IMR-90 (cell line): ENCODE measurements around the gene CTRB1. TPM values are rescaled to one million over a fixed set of nuclear protein-coding genes. Genes with fewer than 3 reads are reported as not detected.

ENCODE experiments used
- ATAC-seq: fragments of 200-7000 bp; cut with Tn5 transposase; 2 replicates; pipeline ENCODE4 v1.9.1; 2020; ENCODE audit warnings: low read depth, mild to moderate bottlenecking, moderate library complexity
- BruUV-seq: library from RNA; stranded (reverse); fragments of 400-500 nt; replicated peaks from 2 replicates; lab custom pipeline; 2021; lab: Mats Ljungman, UMichigan
- CTCF ChIA-PET: fragments of 300-600 bp; formaldehyde crosslinking; extraction: SDS; loops from one replicate; lab custom pipeline; 2021; ENCODE audit warnings: antibody characterized with exemption; lab: Yijun Ruan, JAX
- POLR2A ChIA-PET: fragments of 300-600 bp; sonication (Branson Sonifier 250); formaldehyde crosslinking; loops from one replicate; lab custom pipeline; 2022; ENCODE audit warnings: antibody characterized with exemption; ENCODE audit not compliant: unreplicated experiment; lab: Charles Lee
- DNase-seq: peaks from one replicate; pipeline ENCODE4 v3.0.0; 2013
- H2AFZ ChIP-seq: replicated peaks from 2 replicates; pipeline ENCODE3; 2013; ENCODE audit warnings: low read length, mild to moderate bottlenecking; ENCODE audit not compliant: poor library complexity
- H2AK5ac ChIP-seq: 2 replicates; pipeline ENCODE4 v1.6.1; 2013; ENCODE audit warnings: low read depth, low read length, inconsistent platforms
- H2AK9ac ChIP-seq: replicated peaks from 2 replicates; pipeline ENCODE3; 2013; ENCODE audit warnings: mild to moderate bottlenecking, low read depth, low read length, moderate library complexity; ENCODE audit not compliant: poor library complexity
- H2BK120ac ChIP-seq: 2 replicates; pipeline ENCODE4 v1.6.1; 2013; ENCODE audit warnings: low read depth, low read length, inconsistent platforms
- H2BK15ac ChIP-seq: 3 replicates; pipeline ENCODE4 v1.6.1; 2013; ENCODE audit warnings: low read depth, low read length, inconsistent platforms
- H2BK20ac ChIP-seq: 2 replicates; pipeline ENCODE4 v1.6.1; 2013; ENCODE audit warnings: low read depth, mild to moderate bottlenecking, inconsistent platforms, low read length, moderate library complexity
- H2BK5ac ChIP-seq: 2 replicates; pipeline ENCODE4 v1.6.1; 2013; ENCODE audit warnings: mild to moderate bottlenecking, low read depth, low read length, inconsistent platforms; ENCODE audit not compliant: poor library complexity, severe bottlenecking
- H3K14ac ChIP-seq: replicated peaks from 2 replicates; pipeline ENCODE4 v1.6.1; 2013; ENCODE audit warnings: low read depth, low read length, inconsistent platforms
- H3K18ac ChIP-seq: 2 replicates; pipeline ENCODE4 v1.6.1; 2013; ENCODE audit warnings: low read depth, low read length, control low read depth
- H3K23ac ChIP-seq: 2 replicates; pipeline ENCODE4 v1.6.1; 2013; ENCODE audit warnings: low read depth, low read length, inconsistent platforms
- H3K27ac ChIP-seq: 2 replicates; pipeline ENCODE4 v1.5.1; 2013; ENCODE audit warnings: mild to moderate bottlenecking, control low read depth, low read length; ENCODE audit not compliant: insufficient read depth
- H3K27me3 ChIP-seq: 2 replicates; pipeline ENCODE4 v1.6.1; 2013; ENCODE audit warnings: low read length; ENCODE audit not compliant: control insufficient read depth, insufficient read depth
- H3K36me3 ChIP-seq: 2 replicates; pipeline ENCODE4 v1.6.1; 2013; ENCODE audit warnings: low read length, mixed read lengths; ENCODE audit not compliant: control insufficient read depth, insufficient read depth
- H3K4ac ChIP-seq: 2 replicates; pipeline ENCODE4 v1.6.1; 2013; ENCODE audit warnings: low read depth, low read length, inconsistent platforms
- H3K4me1 ChIP-seq: 2 replicates; pipeline ENCODE4 v1.6.1; 2013; ENCODE audit warnings: low read length, mixed read lengths; ENCODE audit not compliant: control insufficient read depth, insufficient read depth
- H3K4me2 ChIP-seq: 2 replicates; pipeline ENCODE4 v1.6.1; 2013; ENCODE audit warnings: low read depth, mild to moderate bottlenecking, control low read depth, low read length, moderate library complexity
- H3K4me3 ChIP-seq: 2 replicates; pipeline ENCODE4 v1.5.1; 2013; ENCODE audit warnings: low read depth, mild to moderate bottlenecking, control low read depth, low read length, moderate library complexity; ENCODE audit not compliant: insufficient read depth
- H3K56ac ChIP-seq: 2 replicates; pipeline ENCODE4 v1.6.1; 2013; ENCODE audit warnings: low read length, inconsistent platforms; ENCODE audit not compliant: insufficient read depth; ENCODE audit errors: extremely low read depth
- H3K79me1 ChIP-seq, 2 experiments: 2 replicates each; pipeline ENCODE4 v1.6.1; 2013; ENCODE audit warnings: low read length in 2 of 2, inconsistent platforms in 1 of 2, low read depth in 1 of 2
- H3K9ac ChIP-seq: 2 replicates; pipeline ENCODE4 v1.6.1; 2013; ENCODE audit warnings: low read depth, low read length, control low read depth
- H3K9me1 ChIP-seq: 2 replicates; pipeline ENCODE4 v1.6.1; 2013; ENCODE audit warnings: low read length, inconsistent platforms; ENCODE audit not compliant: insufficient read depth
- H3K9me3 ChIP-seq: 2 replicates; pipeline ENCODE4 v1.6.1; 2013; ENCODE audit warnings: low read length; ENCODE audit not compliant: control insufficient read depth, insufficient read depth
- H4K20me1 ChIP-seq: 2 replicates; pipeline ENCODE4 v1.6.1; 2013; ENCODE audit warnings: low read length, inconsistent platforms; ENCODE audit not compliant: insufficient read depth
- H4K5ac ChIP-seq: 2 replicates; pipeline ENCODE4 v1.6.1; 2013; ENCODE audit warnings: mild to moderate bottlenecking, low read depth, low read length, control low read depth
- H4K8ac ChIP-seq, 2 experiments: 2 replicates each; pipeline ENCODE4 v1.6.1; 2013; ENCODE audit warnings: low read depth in 2 of 2, low read length in 2 of 2, control low read depth in 1 of 2, inconsistent platforms in 1 of 2
- H4K91ac ChIP-seq: 2 replicates; pipeline ENCODE4 v1.6.1; 2013; ENCODE audit warnings: low read depth, low read length, inconsistent platforms; ENCODE audit not compliant: insufficient read depth
- BHLHE40 ChIP-seq: fragments of 150-350 bp; IDR thresholded peaks from 2 replicates; pipeline ENCODE4 v1.6.1; 2016; ENCODE audit warnings: mild to moderate bottlenecking, low read depth, low read length
- CEBPB ChIP-seq: IDR thresholded peaks from 2 replicates; pipeline ENCODE4 v1.6.1; 2012; ENCODE audit warnings: low read depth, low read length, improper control_type of control experiment
- CHD1 ChIP-seq: IDR thresholded peaks from 2 replicates; pipeline ENCODE4 v1.6.1; 2012; ENCODE audit warnings: low read depth, low read length, improper control_type of control experiment
- CTCF ChIP-seq: conservative IDR thresholded peaks from 2 replicates; pipeline ENCODE4 v1.5.1; 2012; ENCODE audit warnings: mild to moderate bottlenecking, low read depth, low read length, improper control_type of control experiment
- ELK1 ChIP-seq: fragments of 150-350 bp; IDR thresholded peaks from 2 replicates; pipeline ENCODE4 v1.6.1; 2016; ENCODE audit warnings: low read depth, mild to moderate bottlenecking, low read length, moderate library complexity, borderline replicate concordance
- FOS ChIP-seq: fragments of 150-350 bp; IDR thresholded peaks from 2 replicates; pipeline ENCODE4 v1.6.1; 2016; ENCODE audit warnings: low read depth, low read length
- MAFK ChIP-seq: IDR thresholded peaks from 2 replicates; pipeline ENCODE4 v1.6.1; 2012; ENCODE audit warnings: low read depth, low read length, improper control_type of control experiment
- MAZ ChIP-seq: IDR thresholded peaks from 2 replicates; pipeline ENCODE4 v1.6.1; 2012; ENCODE audit warnings: low read depth, mild to moderate bottlenecking, low read length, improper control_type of control experiment, moderate library complexity, borderline replicate concordance
- MXI1 ChIP-seq: IDR thresholded peaks from 2 replicates; pipeline ENCODE4 v1.6.1; 2012; ENCODE audit warnings: low read depth, mild to moderate bottlenecking, low read length, moderate library complexity, borderline replicate concordance
- NFE2L2 ChIP-seq: fragments of 150-350 bp; IDR thresholded peaks from 2 replicates; pipeline ENCODE4 v1.6.1; 2016; ENCODE audit warnings: low read depth, mild to moderate bottlenecking, low read length
- POLR2A ChIP-seq: IDR thresholded peaks from 2 replicates; pipeline ENCODE4 v1.6.1; 2012; ENCODE audit warnings: mild to moderate bottlenecking, low read depth, low read length
- RAD21 ChIP-seq: IDR thresholded peaks from 2 replicates; pipeline ENCODE4 v1.6.1; 2012; ENCODE audit warnings: low read length, improper control_type of control experiment
- RCOR1 ChIP-seq: IDR thresholded peaks from 2 replicates; pipeline ENCODE4 v1.6.1; 2012; ENCODE audit warnings: mild to moderate bottlenecking, low read length, improper control_type of control experiment; ENCODE audit not compliant: insufficient replicate concordance
- RFX5 ChIP-seq: IDR thresholded peaks from 2 replicates; pipeline ENCODE4 v1.8.0; 2012; ENCODE audit warnings: low read depth, mild to moderate bottlenecking, low read length, moderate library complexity
- SMC3 ChIP-seq: fragments of 150-350 bp; IDR thresholded peaks from 2 replicates; pipeline ENCODE4 v1.6.1; 2016; ENCODE audit warnings: low read depth, mild to moderate bottlenecking, antibody characterized with exemption, low read length, moderate library complexity
- USF2 ChIP-seq: fragments of 150-350 bp; IDR thresholded peaks from 2 replicates; pipeline ENCODE4 v1.6.1; 2017; ENCODE audit warnings: mild to moderate bottlenecking, antibody characterized with exemption, low read length, low read depth
- WGBS, 2 experiments: methylation state at CpG; one replicate each; pipeline versions ENCODE4 v1.1.5 to v1.1.7; 2013; ENCODE audit warnings: missing lambda C conversion rate in 2 of 2; ENCODE audit not compliant: insufficient read length in 1 of 2; ENCODE audit errors: extremely low coverage in 2 of 2; 5-methylcytosine and 5-hydroxymethylcytosine counted together
- dilution Hi-C: fragments of 300-500 bp; cut with HindIII; formaldehyde crosslinking; loops from one replicate; pipeline ENCODE4 v1.14.3; 2018; ENCODE audit warnings: low sequenced_read_pairs; ENCODE audit not compliant: unreplicated experiment
- in situ Hi-C: fragments of 300-500 bp; cut with MboI; formaldehyde crosslinking; loops from 3 replicates; pipeline ENCODE4 v1.14.3; 2019; ENCODE audit warnings: low sequenced_read_pairs, inconsistent platforms, mixed read lengths
- intact Hi-C: fragments of 100-400 bp; cut with micrococcal nuclease; formaldehyde crosslinking; loops from 2 replicates; pipeline ENCODE4 v1.10.0; 2022
- polyA plus RNA-seq, 3 experiments: library from polyadenylated mRNA; depleted of rRNA; stranded (reverse); fragments of >200 nt; gene quantifications; 2 replicates each; pipeline ENCODE4 v1.2.3, GENCODE V29; 2012; ENCODE audit warnings: low replicate concordance in 1 of 3
- total RNA-seq: library from RNA; depleted of rRNA; stranded (reverse); fragments of >200 nt; gene quantifications from 2 replicates; pipeline ENCODE4 v1.2.3, GENCODE V29; 2012

Gene CTRB1
- total and polyA plus RNA-seq, 2 of the 4 experiments (the other 2 are of a cell fraction) = not detected

DNA sequence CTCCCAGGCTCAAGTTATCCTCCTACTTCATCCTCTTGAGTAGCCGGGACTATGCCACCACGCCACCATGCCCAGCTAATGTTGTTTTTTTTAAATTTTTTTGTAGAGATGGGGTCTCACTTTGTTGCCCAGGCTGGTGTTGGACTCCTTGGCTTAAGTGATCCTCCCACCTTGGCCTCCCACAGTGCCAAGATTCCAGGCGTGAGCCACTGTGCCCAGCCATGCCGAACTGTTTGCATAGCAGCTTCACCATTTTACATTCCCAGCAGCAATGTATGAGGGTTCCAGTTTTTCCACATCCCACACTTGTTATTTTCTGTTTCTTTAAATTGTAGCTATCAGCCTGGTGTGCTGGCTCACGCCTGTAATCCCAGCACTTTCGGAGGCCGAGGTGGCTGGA is 2.2 kb upstream of the CTRB1 start:
- H2AFZ ChIP-seq = no peak overlapping the region
- WGBS, 2 experiments = 83% methylated on average over 1 of the region's 7 CpGs; no CpG with 5 or more reads in 1 of the 2 experiments
- H4K20me1 ChIP-seq = no peaks in the 10 kb centered on the region
- POLR2A ChIA-PET = interaction anchor here (0.5 kb wide), 1 partner anchor 87 kb away, joined by 5 read pairs; no protein-coding TSS in a partner anchor
- no peak overlapping the region for H3K4me2 ChIP-seq
- H3K9me1 ChIP-seq = no peaks in the 10 kb centered on the region
- no peak for TF ChIP-seq CTCF
- no peak for TF ChIP-seq SMC3
- no peak for TF ChIP-seq RFX5
- TF ChIP-seq NFE2L2 = no peak
- no peak for TF ChIP-seq RAD21
- TF ChIP-seq FOS = no peak
- TF ChIP-seq RCOR1 = no peak
- no peak for TF ChIP-seq POLR2A
- TF ChIP-seq CHD1 = no peak
- TF ChIP-seq BHLHE40 = no peak
- TF ChIP-seq MAZ = no peak
- no peak for TF ChIP-seq ELK1
- TF ChIP-seq CEBPB = no peak
- TF ChIP-seq USF2 = no peak
- TF ChIP-seq MAFK = no peak
- TF ChIP-seq MXI1 = no peak
- no peak overlapping the region for H2AK5ac ChIP-seq
- in situ Hi-C loops (loop anchor here (25.0 kb wide), 2 partner anchors 371 to 546 kb away; no protein-coding TSS in a partner anchor), dilution Hi-C loops (no loop called here), intact Hi-C loops (no loop called here)
- no peak overlapping the region for H3K27ac ChIP-seq
- H3K18ac ChIP-seq = no peak overlapping the region
- H2BK20ac ChIP-seq = no peak overlapping the region
- H3K4me3 ChIP-seq = no peak overlapping the region
- H2AK9ac ChIP-seq = no peak overlapping the region
- no peak overlapping the region for H4K5ac ChIP-seq
- ATAC-seq = no peak
- H3K9me3 ChIP-seq = no peaks in the 10 kb centered on the region
- no peak overlapping the region for H4K91ac ChIP-seq
- no peak overlapping the region for H2BK15ac ChIP-seq
- no peak overlapping the region for H3K4ac ChIP-seq
- H3K56ac ChIP-seq = no peak overlapping the region
- H3K27me3 ChIP-seq = 0 out of 2 replicates have a peak, but pooled peaks cover 4% of the 10 kb centered on the region
- no peak overlapping the region for H2BK5ac ChIP-seq
- H3K36me3 ChIP-seq = no peaks in the 10 kb centered on the region
- H2BK120ac ChIP-seq = no peak overlapping the region
- H3K23ac ChIP-seq = no peak overlapping the region
- DNase-seq = no peak
- no peaks in the 10 kb centered on the region for H3K4me1 ChIP-seq
- no peak overlapping the region for H4K8ac ChIP-seq
- CTCF ChIA-PET = no interaction called here
- no peak overlapping the region for H3K9ac ChIP-seq
- BruUV-seq = no TSS peak
- no peaks in the 10 kb centered on the region for H3K79me1 ChIP-seq
- H3K14ac ChIP-seq = no peak overlapping the region
